ENCODE results near the gene ASTN2.

- TF ChIP-seq SUZ12 (IDR thresholded peaks at IDR 0.05; ENCODE audit: extremely low read depth, insufficient read depth, insufficient read length) (no peak), YY1 (IDR thresholded peaks at IDR 0.05; ENCODE audit: insufficient read depth, insufficient read length) (no peak)
Measured at GRCh38 chr9:116604251-116604650, 810.6 kb downstream of the ASTN2 start.

Measured in NT2/D1 (cell line).